Vagina (tissue), 2 donors: ENCODE measurements around the gene FSTL5. TPM values are rescaled to one million over a fixed set of nuclear protein-coding genes. Genes with fewer than 3 reads are reported as not detected.

ENCODE experiments used
- DNase-seq, 2 donors: peaks; one replicate each; pipeline ENCODE4 v3.0.0-alpha.2; 2017; ENCODE audit errors: extremely low spot score in 2 of 2
- H3K27ac ChIP-seq: fragments of 200-600 bp; sonication (generic); one replicate; pipeline ENCODE4 v1.5.1; 2019
- H3K27me3 ChIP-seq: fragments of 200-600 bp; sonication (generic); one replicate; pipeline ENCODE4 v1.5.1; 2019
- H3K36me3 ChIP-seq, 2 donors: fragments of 200-600 bp; sonication (generic); one replicate each; pipeline ENCODE4 v1.5.1; 2017 to 2019
- H3K4me1 ChIP-seq: fragments of 200-600 bp; sonication (generic); one replicate; pipeline ENCODE4 v1.5.1; 2019
- H3K4me3 ChIP-seq, 2 donors: fragments of 200-600 bp; sonication (generic); 1 replicate in 1 of 2; 2 replicates in 1 of 2; pipeline ENCODE4 v1.5.1; 2016 to 2019
- H3K9me3 ChIP-seq: fragments of 200-600 bp; sonication (generic); one replicate; pipeline ENCODE4 v1.5.1; 2019
- POLR2A ChIP-seq, 2 donors: fragments of 450-650 bp; IDR thresholded peaks; one replicate each; pipeline ENCODE4 v1.6.1; 2017; ENCODE audit warnings: antibody characterized with exemption in 2 of 2, mild to moderate bottlenecking in 2 of 2, moderate library complexity in 2 of 2
- POLR2AphosphoS5 ChIP-seq, 2 donors: sonication (generic); formaldehyde crosslinking; IDR thresholded peaks; one replicate each; pipeline ENCODE4 v1.9.0; 2017; ENCODE audit warnings: antibody characterized with exemption in 2 of 2, mild to moderate bottlenecking in 2 of 2, low read depth in 1 of 2; ENCODE audit not compliant: insufficient read depth in 1 of 2
- intact Hi-C: fragments of 100-400 bp; cut with DNase I; formaldehyde crosslinking; loops from one replicate; pipeline ENCODE4 v1.15.1; 2023
- total RNA-seq: library from RNA; depleted of rRNA; stranded (reverse); fragments of >200 nt; gene quantifications from one replicate; pipeline ENCODE4 v1.2.3, GENCODE V29; 2016
- TF ChIP-seq, protein P1 (sequence below), 3 experiments: fragments of 450-650 bp in 2 of 3; fragments of 200-600 bp in 1 of 3; sonication (generic) in 1 of 3; IDR thresholded peaks; one replicate each; pipeline ENCODE4 v1.5.1; 2017 to 2019; ENCODE audit warnings: antibody characterized with exemption in 3 of 3, mild to moderate bottlenecking in 2 of 3, moderate library complexity in 2 of 3

The FSTL5 gene
- total RNA-seq, 1 donor from 2014 or later: 0.74 TPM

DNA sequence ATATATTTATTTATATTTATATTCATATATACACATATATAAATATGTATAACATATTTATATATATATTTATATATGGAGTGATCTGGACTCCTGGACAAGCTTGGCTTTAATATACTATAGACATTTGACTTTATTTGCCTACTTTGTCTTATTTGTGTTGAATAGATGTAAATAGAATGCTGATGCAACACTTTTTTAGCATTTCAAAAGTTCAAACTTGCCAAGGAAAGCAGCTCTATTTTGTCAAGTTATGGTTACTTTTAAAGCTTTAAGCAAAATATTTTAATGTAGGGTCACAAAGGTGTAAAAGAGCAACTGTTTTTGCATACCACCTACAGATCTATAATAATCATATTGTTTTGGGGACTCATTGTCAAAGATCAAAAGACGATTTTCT, 61.1 kb downstream of the FSTL5 start:
- no peak for TF ChIP-seq POLR2AphosphoS5 (IDR thresholded peaks at IDR 0.05; ENCODE audit: insufficient read depth in 1 of 2, low read depth in 1 of 2)
- TF ChIP-seq POLR2A (IDR thresholded peaks at IDR 0.05): no peak
- TF ChIP-seq, protein P1, sequence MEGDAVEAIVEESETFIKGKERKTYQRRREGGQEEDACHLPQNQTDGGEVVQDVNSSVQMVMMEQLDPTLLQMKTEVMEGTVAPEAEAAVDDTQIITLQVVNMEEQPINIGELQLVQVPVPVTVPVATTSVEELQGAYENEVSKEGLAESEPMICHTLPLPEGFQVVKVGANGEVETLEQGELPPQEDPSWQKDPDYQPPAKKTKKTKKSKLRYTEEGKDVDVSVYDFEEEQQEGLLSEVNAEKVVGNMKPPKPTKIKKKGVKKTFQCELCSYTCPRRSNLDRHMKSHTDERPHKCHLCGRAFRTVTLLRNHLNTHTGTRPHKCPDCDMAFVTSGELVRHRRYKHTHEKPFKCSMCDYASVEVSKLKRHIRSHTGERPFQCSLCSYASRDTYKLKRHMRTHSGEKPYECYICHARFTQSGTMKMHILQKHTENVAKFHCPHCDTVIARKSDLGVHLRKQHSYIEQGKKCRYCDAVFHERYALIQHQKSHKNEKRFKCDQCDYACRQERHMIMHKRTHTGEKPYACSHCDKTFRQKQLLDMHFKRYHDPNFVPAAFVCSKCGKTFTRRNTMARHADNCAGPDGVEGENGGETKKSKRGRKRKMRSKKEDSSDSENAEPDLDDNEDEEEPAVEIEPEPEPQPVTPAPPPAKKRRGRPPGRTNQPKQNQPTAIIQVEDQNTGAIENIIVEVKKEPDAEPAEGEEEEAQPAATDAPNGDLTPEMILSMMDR (IDR thresholded peaks at IDR 0.05): no peak
- Histone ChIP-seq H3K27me3 (no peaks in the 10 kb centered on the region), H3K36me3 (no peaks in the 10 kb centered on the region), H3K9me3 (no peaks in the 10 kb centered on the region), H3K4me3 (no peak overlapping the region), H3K27ac (no peak overlapping the region), H3K4me1 (no peaks in the 10 kb centered on the region)
- intact Hi-C loops: no loop called here
- no peak for DNase-seq

DNA sequence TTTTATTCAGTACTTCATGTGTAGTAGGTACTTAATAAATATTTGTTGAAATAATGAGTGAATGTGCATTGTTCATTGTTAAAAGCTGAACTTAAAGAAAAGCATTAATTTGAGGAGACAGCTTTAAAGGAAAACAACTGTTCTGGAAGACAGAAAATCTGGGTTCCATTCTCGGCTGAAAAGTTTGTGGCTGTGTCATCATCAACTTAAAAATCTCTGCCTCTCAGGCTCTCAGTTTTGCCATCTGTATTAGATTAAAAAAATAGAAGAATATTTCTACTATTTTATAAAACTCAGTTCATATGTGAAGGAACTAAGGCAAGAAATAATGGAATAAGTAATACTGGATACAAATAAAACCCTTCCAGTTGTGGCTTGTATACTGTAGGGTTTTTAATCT, 62.5 kb downstream of the FSTL5 start:
- no peaks in the 10 kb centered on the region for H3K36me3 ChIP-seq

GRCh38 chr4:162075726-162076125, 88.1 kb downstream of the FSTL5 start:
- no peaks in the 10 kb centered on the region for H3K27me3 ChIP-seq
- no peaks in the 10 kb centered on the region for H3K9me3 ChIP-seq
- intact Hi-C loops: no loop called here
- no peaks in the 10 kb centered on the region for H3K4me1 ChIP-seq
- TF ChIP-seq, protein P1 (IDR thresholded peaks at IDR 0.05): no peak
- no peak for TF ChIP-seq POLR2AphosphoS5 (IDR thresholded peaks at IDR 0.05; ENCODE audit: insufficient read depth in 1 of 2, low read depth in 1 of 2)
- TF ChIP-seq POLR2A (IDR thresholded peaks at IDR 0.05): no peak
- no peak overlapping the region for H3K4me3 ChIP-seq
- DNase-seq: no peak
- no peak overlapping the region for H3K27ac ChIP-seq
- H3K36me3 ChIP-seq: no peaks in the 10 kb centered on the region

More for the DNA sequence above, 62.5 kb downstream of the FSTL5 start:
- Histone ChIP-seq H3K27ac (no peak overlapping the region), H3K27me3 (no peaks in the 10 kb centered on the region), H3K9me3 (no peaks in the 10 kb centered on the region), H3K4me3 (no peak overlapping the region), H3K4me1 (no peaks in the 10 kb centered on the region)
- TF ChIP-seq, protein P1 (IDR thresholded peaks at IDR 0.05): no peak
- intact Hi-C loops: no loop called here
- DNase-seq: no peak

DNA sequence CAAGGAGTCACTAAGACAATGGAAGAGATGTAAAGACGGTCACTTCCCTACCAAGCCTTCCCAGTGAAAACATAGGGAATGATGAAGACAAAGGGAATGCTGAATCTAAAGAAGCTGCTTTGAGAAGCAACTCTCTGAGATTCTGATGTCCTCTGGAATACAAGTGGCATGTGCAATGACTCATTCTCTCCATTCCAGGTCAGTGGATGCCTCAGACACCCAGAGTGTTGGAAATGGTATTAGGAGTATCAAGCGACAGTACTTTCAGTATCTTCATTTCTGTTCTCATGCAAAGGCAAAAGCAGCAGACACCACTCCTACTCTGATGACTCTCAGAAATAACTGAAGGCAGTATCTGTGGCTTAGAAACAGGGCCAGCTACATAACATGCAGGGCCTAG, 102.6 kb downstream of the FSTL5 start:
- DNase-seq: no peak
- intact Hi-C loops: no loop called here
- no peaks in the 10 kb centered on the region for H3K9me3 ChIP-seq
- no peaks in the 10 kb centered on the region for H3K27me3 ChIP-seq
- H3K4me1 ChIP-seq: no peaks in the 10 kb centered on the region
- no peak overlapping the region for H3K27ac ChIP-seq
- TF ChIP-seq POLR2AphosphoS5 (IDR thresholded peaks at IDR 0.05; ENCODE audit: insufficient read depth in 1 of 2, low read depth in 1 of 2): no peak
- no peak for TF ChIP-seq POLR2A (IDR thresholded peaks at IDR 0.05)
- TF ChIP-seq, protein P1 (IDR thresholded peaks at IDR 0.05): no peak
- no peaks in the 10 kb centered on the region for H3K36me3 ChIP-seq
- no peak overlapping the region for H3K4me3 ChIP-seq

DNA sequence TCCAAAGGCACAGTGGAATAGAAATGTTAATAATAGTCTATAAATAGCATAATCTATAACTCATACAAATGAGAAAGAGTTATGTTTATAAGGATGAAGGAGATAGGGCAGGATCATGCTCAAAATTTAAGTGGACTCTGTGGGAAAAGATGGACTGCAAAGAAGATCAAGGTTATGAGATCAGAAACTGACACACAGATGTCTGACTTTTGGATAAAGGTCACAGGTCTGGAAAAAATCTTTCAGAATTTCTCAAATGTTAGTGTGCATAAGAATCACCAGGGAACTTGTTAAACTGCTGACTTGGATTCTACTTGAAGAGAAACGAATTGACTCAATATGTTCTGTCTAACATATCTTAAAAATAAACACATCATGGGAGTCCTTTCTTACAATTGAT, 104.1 kb downstream of the FSTL5 start:
- Histone ChIP-seq H3K4me3 (no peak overlapping the region), H3K27ac (no peak overlapping the region), H3K9me3 (no peaks in the 10 kb centered on the region), H3K27me3 (no peaks in the 10 kb centered on the region), H3K4me1 (no peaks in the 10 kb centered on the region), H3K36me3 (no peaks in the 10 kb centered on the region)
- DNase-seq: no peak
- TF ChIP-seq, protein P1 (IDR thresholded peaks at IDR 0.05): no peak
- TF ChIP-seq POLR2AphosphoS5 (IDR thresholded peaks at IDR 0.05; ENCODE audit: insufficient read depth in 1 of 2, low read depth in 1 of 2): no peak
- no peak for TF ChIP-seq POLR2A (IDR thresholded peaks at IDR 0.05)
- intact Hi-C loops: no loop called here
